Activated naive CD8-positive, alpha-beta T cell treated with anti-CD3 and anti-CD28 coated beads for 36 hours (primary cell): ENCODE measurements around the gene WDFY4. TPM values are rescaled to one million over a fixed set of nuclear protein-coding genes. Genes with fewer than 3 reads are reported as not detected.
"Not testable (repeated sequence)": the region's sequence is repeated elsewhere in the genome, so short reads cannot be mapped to it uniquely, and the experiment has no call there.

Experiments used
- DNase-seq: peaks from one replicate; pipeline ENCODE4 v3.0.0; 2021
- H3K27ac Mint-ChIP-seq: one replicate; pipeline ENCODE4 v1.8.0; 2022; ENCODE audit warnings: mild to moderate bottlenecking, moderate library complexity, mixed read lengths
- H3K27me3 Mint-ChIP-seq: one replicate; pipeline ENCODE4 v1.8.0; 2022; ENCODE audit warnings: mild to moderate bottlenecking, mixed read lengths
- H3K36me3 Mint-ChIP-seq: one replicate; pipeline ENCODE4 v1.8.0; 2021; ENCODE audit warnings: mild to moderate bottlenecking, mixed read lengths
- H3K4me1 Mint-ChIP-seq: one replicate; pipeline ENCODE4 v1.8.0; 2021; ENCODE audit warnings: mixed read lengths
- H3K4me3 Mint-ChIP-seq: one replicate; pipeline ENCODE4 v1.8.0; 2022; ENCODE audit warnings: mild to moderate bottlenecking, moderate library complexity, mixed read lengths
- H3K9me3 Mint-ChIP-seq: one replicate; pipeline ENCODE4 v1.8.0; 2022; ENCODE audit warnings: mixed read lengths
- total RNA-seq, 2 experiments: library from RNA; stranded (reverse); gene quantifications; one replicate each; pipeline ENCODE4 v1.2.3, GENCODE V29; 2021

WDFY4 gene
- total RNA-seq = 1 to 10 TPM in 1 of 2 experiments, under 1 TPM in 1; 0.93 to 1.2 TPM

- Mint-ChIP-seq H3K9me3 (no peaks in the 10 kb centered on the region), H3K4me3 (peak within 1 kb of the TSS; percentile 51), H3K27me3 (peaks cover 9% of the 10 kb centered on the region), H3K4me1 (no peaks in the 10 kb centered on the region), H3K27ac (peak within 1 kb of the TSS; percentile 46), H3K36me3 (no peaks in the 10 kb centered on the region)
- no peak for DNase-seq
These were observed at the start of gene WDFY4 for GRCh38 chr10:48684792-48685623. WDFY4 (plus strand) TSS chr10:48684873; CDS start chr10:48709733, 24,860 bp downstream.

GRCh38 chr10:48634984-48635557, 49.6 kb upstream of the WDFY4 start:
- Mint-ChIP-seq H3K27ac (no peak overlapping the region), H3K9me3 (peaks cover 3% of the 10 kb centered on the region), H3K36me3 (no peaks in the 10 kb centered on the region), H3K27me3 (peaks cover 20% of the 10 kb centered on the region), H3K4me1 (peaks cover 10% of the 10 kb centered on the region), H3K4me3 (no peak overlapping the region)
- no peak for DNase-seq

- Mint-ChIP-seq H3K4me1 (peaks cover 10% of the 10 kb centered on the region), H3K36me3 (no peaks in the 10 kb centered on the region), H3K27ac (no peak overlapping the region), H3K9me3 (peaks cover 6% of the 10 kb centered on the region), H3K4me3 (no peak overlapping the region), H3K27me3 (peaks cover 17% of the 10 kb centered on the region)
- DNase-seq = no peak
These were observed 48.4 kb upstream of the WDFY4 start for GRCh38 chr10:48636231-48636630.

GRCh38 chr10:48636901-48637300, 47.8 kb upstream of the WDFY4 start:
- no peak overlapping the region for H3K4me3 Mint-ChIP-seq
- H3K4me1 Mint-ChIP-seq = peaks cover 10% of the 10 kb centered on the region
- no peaks in the 10 kb centered on the region for H3K36me3 Mint-ChIP-seq
- DNase-seq = no peak
- no peak overlapping the region for H3K27ac Mint-ChIP-seq
- peaks cover 11% of the 10 kb centered on the region for H3K9me3 Mint-ChIP-seq
- peaks cover 17% of the 10 kb centered on the region for H3K27me3 Mint-ChIP-seq

GRCh38 chr10:48638158-48638557, 46.5 kb upstream of the WDFY4 start:
- Mint-ChIP-seq H3K27ac (no peak overlapping the region), H3K27me3 (peaks cover 17% of the 10 kb centered on the region), H3K4me1 (peaks cover 10% of the 10 kb centered on the region), H3K36me3 (no peaks in the 10 kb centered on the region), H3K4me3 (no peak overlapping the region), H3K9me3 (peaks cover 12% of the 10 kb centered on the region)
- DNase-seq = no peak

- Mint-ChIP-seq H3K9me3 (peaks cover 15% of the 10 kb centered on the region), H3K36me3 (no peaks in the 10 kb centered on the region), H3K4me1 (peaks cover 8% of the 10 kb centered on the region), H3K4me3 (no peak overlapping the region), H3K27me3 (peaks cover 19% of the 10 kb centered on the region), H3K27ac (no peak overlapping the region)
- DNase-seq = no peak
These were observed 45.7 kb upstream of the WDFY4 start for GRCh38 chr10:48638739-48639527.

- Mint-ChIP-seq H3K9me3 (peaks cover 15% of the 10 kb centered on the region), H3K4me3 (no peak overlapping the region), H3K27ac (no peak overlapping the region), H3K4me1 (peaks cover under 1% of the 10 kb centered on the region), H3K27me3 (peaks cover 25% of the 10 kb centered on the region), H3K36me3 (no peaks in the 10 kb centered on the region)
- no peak for DNase-seq
These were observed 45.0 kb upstream of the WDFY4 start for GRCh38 chr10:48639632-48640031.

GRCh38 chr10:48640326-48640725, 44.3 kb upstream of the WDFY4 start:
- Mint-ChIP-seq H3K9me3 (peaks cover 15% of the 10 kb centered on the region), H3K4me3 (no peak overlapping the region), H3K36me3 (no peaks in the 10 kb centered on the region), H3K4me1 (no peaks in the 10 kb centered on the region), H3K27ac (no peak overlapping the region), H3K27me3 (peaks cover 28% of the 10 kb centered on the region)
- DNase-seq = no peak

- DNase-seq, H3K36me3 Mint-ChIP-seq, H3K27ac Mint-ChIP-seq: not testable (repeated sequence)
These were observed 43.5 kb upstream of the WDFY4 start for GRCh38 chr10:48641099-48641690.

GRCh38 chr10:48645600-48645999, 39.1 kb upstream of the WDFY4 start:
- peaks cover 11% of the 10 kb centered on the region for H3K9me3 Mint-ChIP-seq
- no peaks in the 10 kb centered on the region for H3K36me3 Mint-ChIP-seq
- peaks cover 11% of the 10 kb centered on the region for H3K27me3 Mint-ChIP-seq
- no peaks in the 10 kb centered on the region for H3K4me1 Mint-ChIP-seq
- H3K27ac Mint-ChIP-seq = no peak overlapping the region
- DNase-seq = no peak
- H3K4me3 Mint-ChIP-seq = no peak overlapping the region

More at GRCh38 chr10:48641099-48641690, 43.5 kb upstream of the WDFY4 start:
- peaks cover 24% of the 10 kb centered on the region for H3K27me3 Mint-ChIP-seq
- peaks cover 15% of the 10 kb centered on the region for H3K9me3 Mint-ChIP-seq
- H3K4me1 Mint-ChIP-seq, H3K4me3 Mint-ChIP-seq: not testable (repeated sequence)

- not testable (repeated sequence) for H3K4me3 Mint-ChIP-seq, H3K27ac Mint-ChIP-seq, H3K9me3 Mint-ChIP-seq, H3K4me1 Mint-ChIP-seq, H3K36me3 Mint-ChIP-seq, DNase-seq
- peaks cover 11% of the 10 kb centered on the region for H3K27me3 Mint-ChIP-seq
These were observed 37.6 kb upstream of the WDFY4 start for GRCh38 chr10:48647073-48647472.

- no peak for DNase-seq
- H3K4me3 Mint-ChIP-seq = no peak overlapping the region
These were observed 36.3 kb upstream of the WDFY4 start for GRCh38 chr10:48648172-48648942.

GRCh38 chr10:48649349-48649944, 35.2 kb upstream of the WDFY4 start:
- Mint-ChIP-seq H3K27me3 (peaks cover 15% of the 10 kb centered on the region), H3K36me3 (no peaks in the 10 kb centered on the region), H3K4me1 (no peaks in the 10 kb centered on the region), H3K9me3 (no peaks in the 10 kb centered on the region), H3K4me3 (no peak overlapping the region), H3K27ac (no peak overlapping the region)
- DNase-seq = no peak

More at GRCh38 chr10:48648172-48648942, 36.3 kb upstream of the WDFY4 start:
- Mint-ChIP-seq H3K27me3 (peaks cover 15% of the 10 kb centered on the region), H3K4me1 (no peaks in the 10 kb centered on the region), H3K27ac (no peak overlapping the region), H3K36me3 (no peaks in the 10 kb centered on the region), H3K9me3 (peaks cover under 1% of the 10 kb centered on the region)

- Mint-ChIP-seq H3K4me3 (no peak overlapping the region), H3K36me3 (no peaks in the 10 kb centered on the region), H3K9me3 (no peaks in the 10 kb centered on the region), H3K4me1 (no peaks in the 10 kb centered on the region), H3K27me3 (peaks cover 19% of the 10 kb centered on the region), H3K27ac (no peak overlapping the region)
- DNase-seq = no peak
These were observed 33.4 kb upstream of the WDFY4 start for GRCh38 chr10:48651293-48651692.
